IMR-90 (cell line): ENCODE results near the gene SATB2. TPM values are rescaled to one million over a fixed set of nuclear protein-coding genes. Genes with fewer than 3 reads are reported as not detected.

Source experiments
- ATAC-seq: fragments of 200-7000 bp; cut with Tn5 transposase; 2 replicates; pipeline ENCODE4 v1.9.1; 2020; ENCODE audit warnings: low read depth, mild to moderate bottlenecking, moderate library complexity
- BruUV-seq: library from RNA; stranded (reverse); fragments of 400-500 nt; replicated peaks from 2 replicates; lab custom pipeline; 2021; lab: Mats Ljungman, UMichigan
- CTCF ChIA-PET: fragments of 300-600 bp; formaldehyde crosslinking; extraction: SDS; loops from one replicate; lab custom pipeline; 2021; ENCODE audit warnings: antibody characterized with exemption; lab: Yijun Ruan, JAX
- POLR2A ChIA-PET: fragments of 300-600 bp; sonication (Branson Sonifier 250); formaldehyde crosslinking; loops from one replicate; lab custom pipeline; 2022; ENCODE audit warnings: antibody characterized with exemption; ENCODE audit not compliant: unreplicated experiment; lab: Charles Lee
- DNase-seq: peaks from one replicate; pipeline ENCODE4 v3.0.0; 2013
- H2AFZ ChIP-seq: replicated peaks from 2 replicates; pipeline ENCODE3; 2013; ENCODE audit warnings: low read length, mild to moderate bottlenecking; ENCODE audit not compliant: poor library complexity
- H2AK5ac ChIP-seq: 2 replicates; pipeline ENCODE4 v1.6.1; 2013; ENCODE audit warnings: low read depth, low read length, inconsistent platforms
- H2AK9ac ChIP-seq: replicated peaks from 2 replicates; pipeline ENCODE3; 2013; ENCODE audit warnings: mild to moderate bottlenecking, low read depth, low read length, moderate library complexity; ENCODE audit not compliant: poor library complexity
- H2BK120ac ChIP-seq: 2 replicates; pipeline ENCODE4 v1.6.1; 2013; ENCODE audit warnings: low read depth, low read length, inconsistent platforms
- H2BK15ac ChIP-seq: 3 replicates; pipeline ENCODE4 v1.6.1; 2013; ENCODE audit warnings: low read depth, low read length, inconsistent platforms
- H2BK20ac ChIP-seq: 2 replicates; pipeline ENCODE4 v1.6.1; 2013; ENCODE audit warnings: low read depth, mild to moderate bottlenecking, inconsistent platforms, low read length, moderate library complexity
- H2BK5ac ChIP-seq: 2 replicates; pipeline ENCODE4 v1.6.1; 2013; ENCODE audit warnings: mild to moderate bottlenecking, low read depth, low read length, inconsistent platforms; ENCODE audit not compliant: poor library complexity, severe bottlenecking
- H3K14ac ChIP-seq: replicated peaks from 2 replicates; pipeline ENCODE4 v1.6.1; 2013; ENCODE audit warnings: low read depth, low read length, inconsistent platforms
- H3K18ac ChIP-seq: 2 replicates; pipeline ENCODE4 v1.6.1; 2013; ENCODE audit warnings: low read depth, low read length, control low read depth
- H3K23ac ChIP-seq: 2 replicates; pipeline ENCODE4 v1.6.1; 2013; ENCODE audit warnings: low read depth, low read length, inconsistent platforms
- H3K27ac ChIP-seq: 2 replicates; pipeline ENCODE4 v1.5.1; 2013; ENCODE audit warnings: mild to moderate bottlenecking, control low read depth, low read length; ENCODE audit not compliant: insufficient read depth
- H3K27me3 ChIP-seq: 2 replicates; pipeline ENCODE4 v1.6.1; 2013; ENCODE audit warnings: low read length; ENCODE audit not compliant: control insufficient read depth, insufficient read depth
- H3K36me3 ChIP-seq: 2 replicates; pipeline ENCODE4 v1.6.1; 2013; ENCODE audit warnings: low read length, mixed read lengths; ENCODE audit not compliant: control insufficient read depth, insufficient read depth
- H3K4ac ChIP-seq: 2 replicates; pipeline ENCODE4 v1.6.1; 2013; ENCODE audit warnings: low read depth, low read length, inconsistent platforms
- H3K4me1 ChIP-seq: 2 replicates; pipeline ENCODE4 v1.6.1; 2013; ENCODE audit warnings: low read length, mixed read lengths; ENCODE audit not compliant: control insufficient read depth, insufficient read depth
- H3K4me2 ChIP-seq: 2 replicates; pipeline ENCODE4 v1.6.1; 2013; ENCODE audit warnings: low read depth, mild to moderate bottlenecking, control low read depth, low read length, moderate library complexity
- H3K4me3 ChIP-seq: 2 replicates; pipeline ENCODE4 v1.5.1; 2013; ENCODE audit warnings: low read depth, mild to moderate bottlenecking, control low read depth, low read length, moderate library complexity; ENCODE audit not compliant: insufficient read depth
- H3K56ac ChIP-seq: 2 replicates; pipeline ENCODE4 v1.6.1; 2013; ENCODE audit warnings: low read length, inconsistent platforms; ENCODE audit not compliant: insufficient read depth; ENCODE audit errors: extremely low read depth
- H3K79me1 ChIP-seq, 2 experiments: 2 replicates each; pipeline ENCODE4 v1.6.1; 2013; ENCODE audit warnings: low read length in 2 of 2, inconsistent platforms in 1 of 2, low read depth in 1 of 2
- H3K9ac ChIP-seq: 2 replicates; pipeline ENCODE4 v1.6.1; 2013; ENCODE audit warnings: low read depth, low read length, control low read depth
- H3K9me1 ChIP-seq: 2 replicates; pipeline ENCODE4 v1.6.1; 2013; ENCODE audit warnings: low read length, inconsistent platforms; ENCODE audit not compliant: insufficient read depth
- H3K9me3 ChIP-seq: 2 replicates; pipeline ENCODE4 v1.6.1; 2013; ENCODE audit warnings: low read length; ENCODE audit not compliant: control insufficient read depth, insufficient read depth
- H4K20me1 ChIP-seq: 2 replicates; pipeline ENCODE4 v1.6.1; 2013; ENCODE audit warnings: low read length, inconsistent platforms; ENCODE audit not compliant: insufficient read depth
- H4K5ac ChIP-seq: 2 replicates; pipeline ENCODE4 v1.6.1; 2013; ENCODE audit warnings: mild to moderate bottlenecking, low read depth, low read length, control low read depth
- H4K8ac ChIP-seq, 2 experiments: 2 replicates each; pipeline ENCODE4 v1.6.1; 2013; ENCODE audit warnings: low read depth in 2 of 2, low read length in 2 of 2, control low read depth in 1 of 2, inconsistent platforms in 1 of 2
- H4K91ac ChIP-seq: 2 replicates; pipeline ENCODE4 v1.6.1; 2013; ENCODE audit warnings: low read depth, low read length, inconsistent platforms; ENCODE audit not compliant: insufficient read depth
- BHLHE40 ChIP-seq: fragments of 150-350 bp; IDR thresholded peaks from 2 replicates; pipeline ENCODE4 v1.6.1; 2016; ENCODE audit warnings: mild to moderate bottlenecking, low read depth, low read length
- CEBPB ChIP-seq: IDR thresholded peaks from 2 replicates; pipeline ENCODE4 v1.6.1; 2012; ENCODE audit warnings: low read depth, low read length, improper control_type of control experiment
- CHD1 ChIP-seq: IDR thresholded peaks from 2 replicates; pipeline ENCODE4 v1.6.1; 2012; ENCODE audit warnings: low read depth, low read length, improper control_type of control experiment
- CTCF ChIP-seq: conservative IDR thresholded peaks from 2 replicates; pipeline ENCODE4 v1.5.1; 2012; ENCODE audit warnings: mild to moderate bottlenecking, low read depth, low read length, improper control_type of control experiment
- ELK1 ChIP-seq: fragments of 150-350 bp; IDR thresholded peaks from 2 replicates; pipeline ENCODE4 v1.6.1; 2016; ENCODE audit warnings: low read depth, mild to moderate bottlenecking, low read length, moderate library complexity, borderline replicate concordance
- MAFK ChIP-seq: IDR thresholded peaks from 2 replicates; pipeline ENCODE4 v1.6.1; 2012; ENCODE audit warnings: low read depth, low read length, improper control_type of control experiment
- MAZ ChIP-seq: IDR thresholded peaks from 2 replicates; pipeline ENCODE4 v1.6.1; 2012; ENCODE audit warnings: low read depth, mild to moderate bottlenecking, low read length, improper control_type of control experiment, moderate library complexity, borderline replicate concordance
- MXI1 ChIP-seq: IDR thresholded peaks from 2 replicates; pipeline ENCODE4 v1.6.1; 2012; ENCODE audit warnings: low read depth, mild to moderate bottlenecking, low read length, moderate library complexity, borderline replicate concordance
- NFE2L2 ChIP-seq: fragments of 150-350 bp; IDR thresholded peaks from 2 replicates; pipeline ENCODE4 v1.6.1; 2016; ENCODE audit warnings: low read depth, mild to moderate bottlenecking, low read length
- POLR2A ChIP-seq: IDR thresholded peaks from 2 replicates; pipeline ENCODE4 v1.6.1; 2012; ENCODE audit warnings: mild to moderate bottlenecking, low read depth, low read length
- RAD21 ChIP-seq: IDR thresholded peaks from 2 replicates; pipeline ENCODE4 v1.6.1; 2012; ENCODE audit warnings: low read length, improper control_type of control experiment
- RCOR1 ChIP-seq: IDR thresholded peaks from 2 replicates; pipeline ENCODE4 v1.6.1; 2012; ENCODE audit warnings: mild to moderate bottlenecking, low read length, improper control_type of control experiment; ENCODE audit not compliant: insufficient replicate concordance
- RFX5 ChIP-seq: IDR thresholded peaks from 2 replicates; pipeline ENCODE4 v1.8.0; 2012; ENCODE audit warnings: low read depth, mild to moderate bottlenecking, low read length, moderate library complexity
- SMC3 ChIP-seq: fragments of 150-350 bp; IDR thresholded peaks from 2 replicates; pipeline ENCODE4 v1.6.1; 2016; ENCODE audit warnings: low read depth, mild to moderate bottlenecking, antibody characterized with exemption, low read length, moderate library complexity
- USF2 ChIP-seq: fragments of 150-350 bp; IDR thresholded peaks from 2 replicates; pipeline ENCODE4 v1.6.1; 2017; ENCODE audit warnings: mild to moderate bottlenecking, antibody characterized with exemption, low read length, low read depth
- WGBS, 2 experiments: methylation state at CpG; one replicate each; pipeline versions ENCODE4 v1.1.5 to v1.1.7; 2013; ENCODE audit warnings: missing lambda C conversion rate in 2 of 2; ENCODE audit not compliant: insufficient read length in 1 of 2; ENCODE audit errors: extremely low coverage in 2 of 2; 5-methylcytosine and 5-hydroxymethylcytosine counted together
- dilution Hi-C: fragments of 300-500 bp; cut with HindIII; formaldehyde crosslinking; loops from one replicate; pipeline ENCODE4 v1.14.3; 2018; ENCODE audit warnings: low sequenced_read_pairs; ENCODE audit not compliant: unreplicated experiment
- in situ Hi-C: fragments of 300-500 bp; cut with MboI; formaldehyde crosslinking; loops from 3 replicates; pipeline ENCODE4 v1.14.3; 2019; ENCODE audit warnings: low sequenced_read_pairs, inconsistent platforms, mixed read lengths
- intact Hi-C: fragments of 100-400 bp; cut with micrococcal nuclease; formaldehyde crosslinking; loops from 2 replicates; pipeline ENCODE4 v1.10.0; 2022
- polyA plus RNA-seq, 3 experiments: library from polyadenylated mRNA; depleted of rRNA; stranded (reverse); fragments of >200 nt; gene quantifications; 2 replicates each; pipeline ENCODE4 v1.2.3, GENCODE V29; 2012; ENCODE audit warnings: low replicate concordance in 1 of 3
- total RNA-seq: library from RNA; depleted of rRNA; stranded (reverse); fragments of >200 nt; gene quantifications from 2 replicates; pipeline ENCODE4 v1.2.3, GENCODE V29; 2012

The SATB2 gene
- total and polyA plus RNA-seq, 2 of the 4 experiments (the other 2 are of a cell fraction) = 6.2 to 8.4 TPM

- no peaks in the 10 kb centered on the region for H3K9me3 ChIP-seq
- H2AK5ac ChIP-seq = no peak overlapping the region
- H4K20me1 ChIP-seq = no peaks in the 10 kb centered on the region
- no peak overlapping the region for H3K4ac ChIP-seq
- no peak overlapping the region for H2BK5ac ChIP-seq
- intact Hi-C loops = no loop called here
- WGBS, 2 experiments = 80% methylated on average over 1 of the region's 4 CpGs; no CpG with 5 or more reads in 1 of the 2 experiments
- peaks cover 4% of the 10 kb centered on the region; the same call in 1 of the 2 replicates for H3K36me3 ChIP-seq
- in situ Hi-C loops = no loop called here
- CTCF ChIA-PET = no interaction called here
- H3K9ac ChIP-seq = no peak overlapping the region
- peaks cover 10 to 31% of the 10 kb centered on the region in 2 experiments; a peak in 3 of 4 replicates for H3K79me1 ChIP-seq
- H4K8ac ChIP-seq = no peak overlapping the region
- ATAC-seq (no peak), DNase-seq (no peak)
- POLR2A ChIA-PET = no interaction called here
- H3K9me1 ChIP-seq = peaks cover 10% of the 10 kb centered on the region; the same call in 1 of the 2 replicates
- H3K23ac ChIP-seq = no peak overlapping the region
- H2BK20ac ChIP-seq = no peak overlapping the region
- H3K27me3 ChIP-seq = no peaks in the 10 kb centered on the region
- H2AFZ ChIP-seq = no peak overlapping the region
- no peak overlapping the region for H3K27ac ChIP-seq
- TF ChIP-seq MAFK = no peak
- TF ChIP-seq CEBPB = no peak
- no peak for TF ChIP-seq CHD1
- no peak for TF ChIP-seq BHLHE40
- TF ChIP-seq SMC3 = no peak
- TF ChIP-seq CTCF = no peak
- TF ChIP-seq RAD21 = no peak
- no peak for TF ChIP-seq MAZ
- TF ChIP-seq USF2 = no peak
- TF ChIP-seq NFE2L2 = no peak
- TF ChIP-seq ELK1 = no peak
- no peak for TF ChIP-seq POLR2A
- no peak for TF ChIP-seq MXI1
- TF ChIP-seq RCOR1 = no peak
- no peak for TF ChIP-seq RFX5
- no TSS peak for BruUV-seq
- no peak overlapping the region for H3K4me2 ChIP-seq
- H3K14ac ChIP-seq = no peak overlapping the region
- no peak overlapping the region for H4K91ac ChIP-seq
- H2BK15ac ChIP-seq = no peak overlapping the region
- H3K4me1 ChIP-seq = no peaks in the 10 kb centered on the region
- H3K18ac ChIP-seq = no peak overlapping the region
- H3K56ac ChIP-seq = no peak overlapping the region
- H3K4me3 ChIP-seq = no peak overlapping the region
- dilution Hi-C loops = no loop called here
- no peak overlapping the region for H4K5ac ChIP-seq
- H2BK120ac ChIP-seq = no peak overlapping the region
- H2AK9ac ChIP-seq = no peak overlapping the region
Measured at GRCh38 chr2:199441759-199442158, 16.0 kb downstream of the SATB2 start.
